ENCODE results near the gene GON7. TPM values are rescaled to one million over a fixed set of nuclear protein-coding genes. Genes with fewer than 3 reads are reported as not detected.

The GON7 gene
- total and polyA plus RNA-seq, 2 of the 8 experiments (the other 6 are each of a cell fraction or from before 2014, with no cell fraction given) = 3.8 to 9.9 TPM

DNA sequence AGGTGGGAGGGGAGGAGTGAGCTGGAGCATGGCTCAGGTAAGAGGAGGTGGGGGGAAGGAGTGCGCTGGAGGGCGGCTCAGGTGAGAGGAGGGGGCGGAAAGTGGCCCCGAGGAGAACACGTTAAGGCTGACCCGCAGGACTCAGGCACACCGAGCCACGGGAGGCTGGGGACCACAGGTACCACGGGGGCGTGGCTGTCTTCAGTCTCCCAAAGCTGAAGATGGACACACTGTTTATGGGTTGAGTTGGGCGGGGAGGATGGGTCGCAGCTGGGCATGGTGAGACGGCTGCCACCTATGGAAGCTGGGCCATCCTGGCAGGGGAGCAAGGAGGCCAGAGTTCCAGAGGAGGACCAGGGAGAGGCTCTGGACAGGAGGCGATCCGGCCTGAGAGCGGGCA is 23.7 kb upstream of the GON7 start:
- 99% methylated on average over 15 of the region's 16 CpGs; no CpG with 5 or more reads in 1 of the 2 experiments for WGBS, 2 experiments (ENCODE audit: extremely low coverage in 1 of 2, insufficient coverage in 1 of 2, insufficient read length in 1 of 2, insufficient replicate concordance in 2 of 2, low coverage in 1 of 2, low lambda C conversion rate in 2 of 2, missing lambda C conversion rate in 1 of 2)

More for the DNA sequence above, 23.7 kb upstream of the GON7 start:
- DNase-seq (ENCODE audit: low read depth in 1 of 2, low spot score in 2 of 2) (no peak), FAIRE-seq (no peak)
- Histone ChIP-seq H3K79me1 (ENCODE audit: low read depth, low read length) (no peaks in the 10 kb centered on the region), H3K9ac (replicated peaks in 1 of 4; ENCODE audit: extremely low read depth in 1 of 4, low read depth in 3 of 4, low read length in 3 of 4) (no peak overlapping the region), H2BK120ac (replicated peaks; ENCODE audit: low read depth, low read length) (no peak overlapping the region), H4K20me1 (replicated peaks in 1 of 2; ENCODE audit: control insufficient read depth in 1 of 2, insufficient read depth in 2 of 2, low read length in 2 of 2) (no peaks in the 10 kb centered on the region), H3K4me2 (ENCODE audit: insufficient read depth in 1 of 2, low read depth in 2 of 2, low read length in 2 of 2) (no peak overlapping the region), H3K9me3 (ENCODE audit: insufficient read depth in 2 of 2, low read depth in 1 of 2, low read length in 1 of 2) (no peaks in the 10 kb centered on the region), H3K4me1 (replicated peaks in 1 of 4; ENCODE audit: control insufficient read depth in 3 of 4, insufficient read depth in 4 of 4, low read length in 3 of 4) (no peaks in the 10 kb centered on the region; a peak in 3 of 7 replicates), H4K8ac (ENCODE audit: extremely low read depth, insufficient read depth, low read length) (no peak overlapping the region), H4K5ac (ENCODE audit: insufficient read length, low read depth, low read length) (no peak overlapping the region), H3K18ac (ENCODE audit: extremely low read depth, low read length) (no peak overlapping the region), H2AFZ (ENCODE audit: low read length) (no peak overlapping the region), H3K36me3 (ENCODE audit: control insufficient read depth in 2 of 4, insufficient read depth in 4 of 4, low read length in 3 of 4) (peaks cover 6 to 15% (median 8%) of the 10 kb centered on the region in 4 experiments; a peak in 4 of 8 replicates), H3K27ac (ENCODE audit: low read depth, low read length) (no peak overlapping the region), H4K91ac (replicated peaks; ENCODE audit: insufficient read length, low read length) (no peak overlapping the region), H2BK20ac (ENCODE audit: low read length) (no peak overlapping the region), H2AK5ac (ENCODE audit: low read depth, low read length) (no peak overlapping the region), H3K23ac (ENCODE audit: insufficient read length) (no peak overlapping the region), H3K23me2 (ENCODE audit: low read depth, low read length) (no peaks in the 10 kb centered on the region), H2BK5ac (ENCODE audit: low read depth, low read length) (no peak overlapping the region; the same call in 1 of the 2 replicates), H3K14ac (ENCODE audit: insufficient read length) (no peak overlapping the region), H3K27me3 (replicated peaks in 1 of 4; ENCODE audit: control insufficient read depth in 3 of 4, extremely low read depth in 1 of 4, insufficient read depth in 3 of 4, low read length in 3 of 4) (no peaks in the 10 kb centered on the region; a peak in 1 of 7 replicates), H3K4ac (replicated peaks; ENCODE audit: insufficient read length, low read depth, low read length) (no peak overlapping the region), H3K56ac (replicated peaks; ENCODE audit: insufficient read length, low read depth, low read length) (no peak overlapping the region), H2BK15ac (ENCODE audit: low read length) (no peak overlapping the region), H3K79me2 (ENCODE audit: control insufficient read depth in 1 of 2, insufficient read depth in 2 of 2, low read length in 2 of 2) (no peaks in the 10 kb centered on the region), H2BK12ac (ENCODE audit: low read depth, low read length) (no peak overlapping the region), H3K4me3 (ENCODE audit: extremely low read depth in 1 of 4, insufficient read depth in 2 of 4, low read depth in 3 of 4, low read length in 4 of 4) (no peak overlapping the region)
- ChIA-PET CTCF (ENCODE audit: partially characterized antibody) (interaction anchor here (1.2 to 1.4 kb wide), 2 partner anchors 12 to 24 kb away, joined by 3 to 5 read pairs; partner anchors contain the start of genes GON7 and UBR7), POLR2A (ENCODE audit: partially characterized antibody) (no interaction called here)
- TF ChIP-seq KDM5A (IDR thresholded peaks at IDR 0.05; ENCODE audit: low read length) (no peak), USF2 (IDR thresholded peaks at IDR 0.05; ENCODE audit: low read length) (no peak), YY1 (IDR thresholded peaks at IDR 0.05; ENCODE audit: low read depth, low read length) (no peak), BRCA1 (IDR thresholded peaks at IDR 0.05; ENCODE audit: low read depth, low read length) (no peak)
